ENCODE measurements around the gene IRX4.
"Not testable (repeated sequence)": the region's sequence is repeated elsewhere in the genome, so short reads cannot be mapped to it uniquely, and the experiment has no call there.

Gene IRX4

GRCh38 chr5:1877103-1878049 is 5.3 kb downstream of the IRX4 start:
- no peak for DNase-seq (ENCODE audit: low read depth)

DNA sequence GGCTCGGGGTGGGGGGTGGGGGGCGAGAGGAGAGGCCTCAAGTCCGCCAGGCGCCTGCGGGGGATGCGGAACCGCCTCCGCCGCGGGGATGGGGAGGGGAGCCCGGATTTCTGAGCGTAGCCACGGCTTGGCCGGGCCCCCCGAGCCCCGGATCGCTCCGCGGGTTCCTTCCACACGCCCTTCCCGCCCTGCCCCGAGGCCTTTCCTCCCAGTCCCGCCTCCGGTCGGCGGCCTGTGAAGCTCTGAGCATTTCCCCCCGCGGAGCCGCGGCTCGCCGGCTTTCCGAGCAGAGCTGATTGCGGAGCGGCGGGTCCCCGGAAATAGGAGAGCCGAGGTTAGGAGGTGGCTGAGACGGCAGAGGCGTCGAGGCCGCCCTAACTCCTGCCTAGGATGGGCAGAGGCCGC is 6.1 kb downstream of the IRX4 start:
- no peak for DNase-seq (ENCODE audit: low read depth)

DNA sequence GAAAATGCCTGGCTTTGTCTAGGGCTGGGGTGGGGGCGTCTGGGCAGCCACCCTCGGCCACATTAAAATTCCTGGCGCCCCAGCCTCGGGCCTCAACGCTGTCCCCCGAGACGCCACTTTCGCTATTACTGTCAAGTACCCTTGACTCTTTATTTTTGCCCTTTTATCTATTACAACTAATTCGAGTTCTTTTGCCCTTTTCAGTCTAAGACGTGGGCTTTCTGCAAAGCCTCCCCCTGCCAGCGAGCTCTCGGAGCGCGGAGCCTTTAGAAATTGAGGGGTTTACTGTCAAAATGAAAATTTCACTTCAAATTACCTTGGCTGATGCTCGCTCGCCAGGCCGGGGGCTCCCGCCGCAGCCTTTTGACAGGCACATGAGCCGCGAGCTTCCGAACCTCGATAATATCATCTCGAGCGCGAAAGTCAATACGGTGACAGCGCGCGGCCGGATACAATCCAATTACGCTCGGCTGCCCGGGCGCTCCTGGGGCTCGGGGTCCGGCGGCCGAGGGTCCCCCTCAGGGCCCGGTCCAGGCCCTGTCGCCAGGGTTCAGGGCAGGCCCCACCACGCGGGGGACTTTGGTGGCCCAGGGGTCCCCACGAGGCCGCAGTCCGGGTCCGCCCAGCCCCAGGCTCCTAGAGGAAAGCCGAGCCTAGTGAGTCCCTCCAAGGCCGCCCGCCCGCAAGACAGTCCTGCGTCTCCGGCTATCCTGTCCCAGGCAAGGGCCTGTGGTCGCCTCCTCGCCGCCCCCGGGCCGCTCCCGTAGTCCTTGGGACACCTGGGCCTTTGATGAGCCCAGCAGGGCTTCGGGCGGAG is 6.7 kb downstream of the IRX4 start:
- DNase-seq (ENCODE audit: low read depth), result no peak

DNA sequence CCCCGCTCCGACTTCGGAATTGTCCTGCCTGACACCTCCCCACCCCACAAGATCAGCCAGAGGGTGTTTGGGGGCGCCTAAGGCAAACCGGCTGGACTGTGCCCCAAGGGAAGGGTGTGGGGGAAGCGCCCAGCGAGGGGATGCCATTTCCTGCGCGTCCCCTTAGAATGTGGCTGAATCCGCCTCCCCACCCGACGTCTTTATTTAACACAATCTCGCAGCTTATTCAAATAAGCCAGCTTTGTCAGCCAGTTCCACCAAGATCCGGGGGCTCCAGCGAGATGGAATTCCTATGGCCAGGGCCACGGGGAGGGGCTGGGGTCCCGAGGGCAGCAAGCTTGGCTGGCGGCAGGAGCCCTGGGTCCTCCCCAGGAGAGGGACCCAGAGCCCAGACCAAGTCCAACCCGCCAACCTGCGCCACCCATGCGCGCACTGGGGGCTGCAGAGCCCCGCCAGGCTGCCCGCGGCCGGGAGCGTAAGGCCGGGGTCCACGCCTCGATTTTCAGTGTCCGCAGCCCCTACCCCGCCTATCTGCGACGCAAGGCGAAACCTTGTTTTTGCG is 7.4 kb downstream of the IRX4 start:
- DNase-seq (ENCODE audit: low read depth), result no peak

DNA sequence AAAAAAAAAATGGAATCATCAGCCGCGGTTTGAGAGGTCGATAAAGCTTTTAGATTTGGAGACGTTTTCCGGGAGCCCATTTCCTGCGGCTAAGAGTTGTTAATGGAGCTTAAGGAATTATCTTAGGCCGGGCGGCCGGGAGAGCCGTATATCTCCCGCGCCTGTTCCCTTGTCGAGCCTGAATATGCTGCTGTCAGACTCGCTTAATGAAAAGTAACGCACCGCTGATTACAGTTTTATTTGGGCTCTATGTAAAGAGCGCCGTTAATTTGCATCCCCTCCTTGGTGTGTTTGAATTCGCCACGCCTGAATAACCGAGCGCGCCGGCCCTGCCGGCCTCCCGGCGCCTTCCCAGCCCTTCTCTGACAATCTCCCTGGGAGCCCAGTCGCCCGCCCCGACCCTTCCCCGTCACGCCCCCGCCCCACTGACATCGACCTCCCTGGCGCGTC is 7.9 kb downstream of the IRX4 start:
- no peak for DNase-seq (ENCODE audit: low read depth)

DNA sequence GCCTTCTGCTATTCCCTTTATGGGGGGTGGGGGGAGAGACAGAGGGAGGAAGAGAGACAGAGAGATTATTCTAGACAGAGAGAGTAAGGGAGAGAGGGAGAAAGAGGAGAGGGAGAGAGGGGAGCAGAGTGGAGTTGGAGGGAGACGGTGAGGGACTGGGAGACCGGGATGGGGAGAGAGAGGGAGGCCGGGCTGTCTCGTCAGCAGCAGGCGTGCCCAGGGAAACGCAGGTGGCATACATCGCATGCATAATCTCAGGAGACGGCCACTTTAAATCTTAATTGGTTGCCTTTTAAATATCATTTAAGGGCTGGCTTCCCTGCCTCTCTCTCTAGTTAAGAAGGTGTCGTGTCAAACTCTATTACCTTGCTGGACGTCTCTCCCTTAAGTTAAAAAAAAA is 8.4 kb downstream of the IRX4 start:
- DNase-seq (ENCODE audit: low read depth), result no peak

DNA sequence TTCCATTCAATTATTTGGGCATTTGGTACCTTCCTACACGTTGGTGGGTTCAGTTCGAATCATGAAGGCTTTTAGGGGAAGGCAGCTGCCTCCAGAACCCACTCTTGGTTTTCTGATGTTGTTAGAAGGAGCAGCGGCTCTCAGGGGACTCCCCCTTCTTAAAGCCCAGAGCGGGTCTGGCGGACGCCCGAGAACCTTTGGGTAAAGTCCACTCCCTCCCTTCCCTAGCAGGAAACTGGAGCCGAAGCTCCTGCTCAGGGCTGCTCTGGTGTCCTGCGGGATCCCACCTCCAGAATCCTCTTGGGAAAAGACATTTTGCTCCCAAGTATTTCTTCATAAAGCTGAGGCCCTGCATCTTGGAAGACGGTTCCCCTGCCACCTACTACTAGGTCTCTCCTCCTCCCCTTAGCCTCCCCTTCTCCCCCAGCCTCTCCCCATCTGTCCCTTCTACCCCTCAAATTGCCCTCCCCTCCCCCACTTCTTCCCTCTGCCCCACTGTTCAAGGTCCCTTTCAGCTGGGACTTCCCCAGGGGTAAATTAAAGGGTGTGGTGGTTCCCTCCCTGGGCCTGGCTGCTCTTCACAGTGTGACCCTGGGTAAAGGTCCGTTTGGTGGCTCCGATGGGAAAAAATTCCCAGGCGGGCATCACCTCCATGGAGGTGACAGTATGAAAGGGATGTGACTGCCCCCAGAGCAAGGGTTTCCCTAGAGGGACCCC is 9.3 kb downstream of the IRX4 start:
- no peak for DNase-seq (ENCODE audit: low read depth)

- no peak for DNase-seq (ENCODE audit: low read depth)
These were observed 11.3 kb downstream of the IRX4 start for GRCh38 chr5:1871441-1871840.

DNA sequence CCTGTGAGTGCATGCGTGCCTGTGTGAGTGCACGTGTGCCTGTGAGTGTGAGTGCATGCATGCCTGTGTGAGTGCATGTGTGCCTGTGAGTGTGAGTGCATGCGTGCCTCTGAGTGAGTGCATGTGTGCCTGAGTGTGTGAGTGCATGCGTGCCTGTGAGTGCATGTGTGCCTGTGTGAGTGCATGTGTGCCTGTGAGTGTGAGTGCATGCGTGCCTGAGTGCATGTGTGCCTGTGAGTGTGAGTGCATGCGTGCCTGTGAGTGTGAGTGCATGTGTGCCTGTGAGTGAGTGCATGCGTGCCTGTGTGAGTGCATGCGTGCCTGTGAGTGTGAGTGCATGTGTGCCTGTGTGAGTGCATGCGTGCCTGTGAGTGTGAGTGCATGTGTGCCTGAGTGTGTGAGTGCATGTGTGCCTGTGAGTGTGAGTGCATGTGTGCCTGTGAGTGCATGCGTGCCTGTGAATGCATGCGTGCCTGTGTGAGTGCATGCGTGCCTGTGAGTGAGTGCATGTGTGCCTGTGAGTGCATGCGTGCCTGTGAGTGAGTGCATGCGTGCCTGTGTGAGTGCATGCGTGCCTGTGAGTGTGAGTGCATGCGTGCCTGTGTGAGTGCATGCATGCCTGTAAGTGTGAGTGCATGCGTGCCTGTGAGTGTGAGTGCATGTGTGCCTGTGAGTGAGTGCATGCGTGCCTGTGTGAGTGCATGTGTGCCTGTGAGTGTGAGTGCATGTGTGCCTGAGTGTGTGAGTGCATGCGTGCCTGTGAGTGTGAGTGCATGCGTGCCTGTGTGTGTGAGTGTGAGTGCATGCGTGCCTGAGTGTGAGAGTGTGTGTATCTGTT is 12.1 kb downstream of the IRX4 start:
- DNase-seq (ENCODE audit: low read depth), result not testable (repeated sequence)

DNA sequence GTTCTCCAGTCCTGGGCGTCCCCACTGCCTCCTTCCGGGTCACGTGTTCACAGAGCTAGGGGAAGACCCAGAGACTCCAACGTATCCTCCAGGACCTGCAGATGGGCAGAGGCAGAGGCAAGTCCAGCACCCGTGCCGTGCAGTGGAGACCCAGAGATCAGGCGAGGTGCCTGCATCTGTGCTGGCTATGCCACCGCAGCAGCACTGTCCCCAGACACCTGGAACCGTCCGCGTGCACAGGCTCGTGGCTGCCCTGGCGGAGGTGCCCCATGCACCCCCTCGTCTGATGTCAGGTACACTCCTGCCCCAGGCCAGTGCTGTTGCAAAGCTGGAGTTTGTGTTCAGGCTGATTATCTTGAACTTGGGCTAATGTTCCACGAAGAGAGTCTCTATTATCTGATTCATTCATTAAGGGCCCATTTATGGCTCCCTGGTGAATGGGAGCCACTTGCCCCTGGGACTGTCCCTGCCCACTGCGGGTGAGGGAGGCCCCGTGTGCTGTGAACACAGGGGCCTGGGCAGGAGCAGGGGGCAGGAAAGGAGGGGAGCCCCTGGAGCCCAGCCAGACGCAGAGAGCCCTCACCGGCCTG is 13.7 kb downstream of the IRX4 start:
- DNase-seq (ENCODE audit: low read depth), result no peak

DNA sequence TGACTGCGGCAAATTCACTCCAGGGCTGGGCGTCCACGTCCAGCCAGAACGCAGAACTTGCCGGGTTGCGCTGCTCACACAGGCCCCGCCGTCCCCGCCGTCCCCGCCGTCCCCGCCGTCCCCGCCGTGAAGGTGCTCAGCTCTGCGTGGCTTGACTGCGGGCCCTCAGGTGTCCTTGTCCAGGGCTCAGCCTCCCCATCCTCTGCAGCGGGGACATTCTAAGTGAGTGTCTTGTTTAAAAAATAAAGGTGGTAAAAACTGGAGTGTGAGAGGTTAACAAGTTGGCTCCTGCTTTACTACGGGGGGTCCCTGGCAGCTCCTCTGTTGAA is 14.9 kb downstream of the IRX4 start:
- DNase-seq (ENCODE audit: low read depth), result no peak

DNA sequence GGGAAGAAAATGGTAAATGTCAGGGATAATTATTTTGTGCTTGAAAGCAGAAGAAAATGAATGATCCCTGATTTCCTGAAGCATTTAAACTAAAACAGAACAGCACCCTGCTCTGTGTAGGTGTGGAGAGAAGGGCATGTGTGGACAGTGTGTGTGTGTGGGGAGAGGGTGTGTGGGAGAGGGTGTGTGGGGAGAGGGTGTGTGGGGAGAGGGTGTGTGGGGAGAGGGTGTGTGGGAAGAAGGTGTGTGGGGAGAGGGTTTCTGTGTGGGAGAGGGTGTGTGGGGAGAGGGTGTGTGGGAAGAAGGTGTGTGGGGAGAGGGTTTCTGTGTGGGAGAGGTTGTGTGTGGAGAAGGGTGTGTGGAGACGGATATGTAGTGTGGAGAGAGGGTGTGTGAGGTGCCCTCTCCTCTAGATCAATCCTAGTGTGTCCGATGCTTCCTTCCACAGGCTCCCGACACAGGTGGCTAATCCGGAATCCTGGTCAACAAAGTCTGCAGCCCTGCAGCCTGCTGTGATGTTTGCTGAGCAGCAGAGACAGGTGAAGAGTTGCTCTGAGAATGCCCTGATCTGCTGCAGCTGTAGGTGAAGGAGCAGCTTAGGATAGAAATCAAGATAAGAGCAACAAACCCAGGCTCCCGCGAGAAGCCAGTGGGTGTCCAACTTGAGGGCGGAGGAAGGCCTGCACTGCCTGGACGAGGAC is 15.5 kb downstream of the IRX4 start:
- no peak for DNase-seq (ENCODE audit: low read depth)

DNA sequence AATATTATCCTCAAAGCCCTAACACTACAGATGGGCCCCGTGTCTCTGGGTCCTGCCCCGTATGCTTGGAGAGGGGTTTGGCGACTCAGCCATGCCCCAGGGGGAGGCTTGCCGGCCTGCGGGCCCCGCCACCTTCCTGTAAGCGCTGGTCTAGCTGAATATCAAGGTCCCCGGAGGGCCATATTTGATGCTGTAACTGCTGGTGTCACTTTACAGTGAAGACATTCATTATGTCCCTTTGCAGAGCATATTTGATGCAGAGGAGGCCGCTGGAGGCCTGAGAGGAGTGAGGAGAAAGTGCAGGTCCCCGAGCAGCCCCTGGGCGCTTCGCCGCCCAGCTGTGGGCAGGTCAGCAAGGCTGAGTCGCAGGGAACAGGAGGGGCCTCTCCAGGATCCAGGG is 16.8 kb downstream of the IRX4 start:
- no peak for DNase-seq (ENCODE audit: low read depth)

GRCh38 chr5:1865486-1865885 is 17.2 kb downstream of the IRX4 start:
- no peak for DNase-seq (ENCODE audit: low read depth)

DNA sequence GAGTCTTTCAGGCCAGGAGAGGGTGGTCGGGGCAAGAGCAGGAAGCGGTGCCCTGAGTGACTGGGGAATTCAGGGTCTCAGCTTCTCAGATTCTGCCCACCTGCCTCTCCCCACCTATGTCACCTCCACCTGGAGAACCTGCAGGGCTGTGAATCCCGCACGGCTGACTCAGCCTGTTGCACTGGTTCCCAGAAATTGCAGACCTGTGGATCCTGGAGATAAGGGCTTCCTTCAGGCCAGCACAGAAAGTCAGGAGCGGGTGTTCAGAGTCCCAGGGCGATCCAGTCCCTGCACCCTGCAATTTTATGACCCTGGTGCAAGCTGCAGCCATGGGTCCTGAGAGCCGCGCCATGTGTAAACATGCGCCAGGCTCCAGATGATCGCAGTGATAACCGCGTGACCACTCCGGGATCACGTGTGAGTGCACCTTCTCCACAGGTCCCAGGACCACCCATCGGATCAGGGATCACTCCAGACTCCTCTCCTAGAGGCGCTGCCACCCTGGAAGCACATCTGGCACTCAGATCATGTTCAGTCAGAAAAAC is 17.8 kb downstream of the IRX4 start:
- no peak for DNase-seq (ENCODE audit: low read depth)

DNA sequence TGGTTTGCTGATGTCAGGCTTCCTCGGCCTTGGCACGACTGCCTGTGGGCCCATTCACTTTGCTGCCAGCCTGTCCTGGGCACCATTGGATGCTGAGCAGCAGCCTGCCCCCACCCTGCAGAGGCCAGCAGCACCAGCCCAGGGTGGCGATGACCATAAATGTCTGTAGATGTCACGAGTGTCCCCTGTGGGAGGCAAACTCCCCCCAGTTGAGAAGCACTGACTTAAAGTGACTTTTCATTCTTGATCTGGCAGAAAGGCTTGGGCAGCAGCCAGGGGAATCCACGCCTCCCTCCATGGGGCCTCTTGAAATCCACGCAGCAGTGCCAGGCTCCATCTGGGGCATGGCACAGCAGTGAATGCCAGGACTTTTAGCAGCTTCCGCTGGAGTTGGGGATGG is 21.8 kb downstream of the IRX4 start:
- DNase-seq (ENCODE audit: low read depth), result no peak

GRCh38 chr5:1860021-1860610 is 22.6 kb downstream of the IRX4 start:
- no peak for DNase-seq (ENCODE audit: low read depth)

GRCh38 chr5:1859099-1859498 is 23.6 kb downstream of the IRX4 start:
- DNase-seq (ENCODE audit: low read depth), result no peak

DNA sequence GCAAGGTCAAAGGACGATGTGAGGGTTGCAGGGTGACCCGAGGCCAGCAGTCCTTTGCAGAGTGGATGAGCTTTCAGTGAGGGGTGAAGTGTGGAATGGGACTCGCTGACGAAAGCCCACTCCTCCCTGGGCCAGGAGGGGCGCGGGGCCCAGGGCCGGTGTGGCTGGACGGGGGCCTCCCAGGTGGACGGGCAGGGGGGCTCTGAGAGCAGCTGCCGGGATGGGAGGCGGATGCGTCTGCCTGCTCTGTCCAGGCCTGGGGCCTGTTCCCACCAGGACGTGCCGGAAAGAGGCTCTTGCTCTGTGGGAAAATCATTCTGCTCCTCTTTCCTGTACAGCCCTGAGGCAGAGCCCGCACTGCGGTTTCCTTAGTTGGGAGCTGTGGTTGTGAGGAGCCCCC is 24.3 kb downstream of the IRX4 start:
- no peak for DNase-seq (ENCODE audit: low read depth)

DNA sequence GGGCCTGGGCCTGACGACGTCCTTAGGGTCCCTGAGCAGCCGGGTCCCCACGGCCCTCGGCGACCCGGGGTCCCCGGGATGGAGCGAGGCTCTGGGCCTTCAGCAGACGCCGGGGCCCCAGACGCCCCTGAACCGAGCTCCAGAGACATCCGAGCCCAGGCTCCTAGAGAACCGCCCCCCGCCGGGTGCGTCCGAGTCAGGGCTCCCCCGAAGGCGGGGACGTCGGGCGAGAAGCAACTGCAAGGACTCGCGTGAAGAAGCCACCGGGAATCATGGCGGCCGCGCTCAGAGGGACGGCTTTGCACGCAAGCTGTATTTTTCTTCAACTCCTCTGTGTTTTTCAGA is 25.5 kb downstream of the IRX4 start:
- no peak for DNase-seq (ENCODE audit: low read depth)

Measured in fibroblast of the conjunctiva (primary cell).